Activated CD4-positive, alpha-beta T cell treated with anti-CD3 and anti-CD28 coated beads, Interleukin-2, amount 50 U/mL, for 4 hours (primary cell): ENCODE data around the gene TFR2.

Experiments
- DNase-seq, 2 experiments: peaks; one replicate each; pipeline ENCODE4 v3.0.0-alpha.2; 2020

Gene TFR2

DNA sequence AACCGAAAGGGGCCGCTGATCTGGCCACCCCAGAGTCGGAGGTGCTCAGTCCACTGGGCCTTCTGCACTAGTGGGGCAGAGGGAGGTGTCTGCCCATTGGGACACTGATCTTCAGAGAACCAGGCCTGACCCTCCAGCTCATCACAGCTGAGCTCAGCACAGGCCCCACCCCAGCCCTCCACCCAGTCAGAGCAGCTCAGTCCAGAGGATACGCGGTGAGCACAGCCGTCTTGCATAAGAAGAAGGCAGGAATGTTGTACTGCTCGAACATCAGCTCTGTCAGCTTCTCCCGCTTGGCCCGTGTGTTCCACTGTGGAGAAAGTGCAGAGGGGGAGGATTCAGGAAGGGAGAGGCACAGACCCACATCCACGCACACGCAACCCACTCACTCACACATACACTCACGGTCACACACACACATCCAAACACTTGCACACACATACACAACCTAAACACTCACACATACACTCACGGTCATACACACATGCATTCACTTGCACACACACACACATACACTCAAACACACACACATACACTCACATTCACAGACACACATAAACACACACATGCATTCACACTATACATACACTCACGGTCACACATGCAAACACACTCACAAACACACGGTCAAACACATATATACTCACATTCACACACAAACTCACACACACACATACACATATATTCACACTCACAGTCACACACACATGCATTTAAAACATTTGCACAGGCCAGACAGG, 8.6 kb upstream of the TFR2 start:
- DNase-seq = no peak

DNA sequence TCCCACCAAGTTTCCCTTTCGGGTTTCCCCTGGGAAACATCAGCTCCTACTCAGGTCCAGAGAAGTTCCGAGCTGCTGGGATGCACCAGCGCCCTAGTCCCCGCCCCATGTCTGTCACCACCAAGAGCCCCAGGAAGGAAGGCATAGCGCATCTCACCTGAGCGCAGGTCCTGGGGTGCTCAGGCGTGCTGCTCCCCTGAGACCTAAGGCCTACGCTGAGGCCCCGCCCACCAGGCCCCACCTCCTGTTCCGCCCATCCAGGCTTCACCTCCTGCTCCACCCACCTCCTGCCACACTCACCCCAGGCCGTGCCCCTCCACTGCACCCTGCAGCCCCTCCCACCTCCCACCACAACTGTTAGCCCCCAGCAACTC, 1.2 kb upstream of the TFR2 start:
- DNase-seq = no peak

- no peak for DNase-seq
Measured at GRCh38 chr7:100641860-100642533, 645 bp upstream of the TFR2 start.

GRCh38 chr7:100640517-100641440, 573 bp downstream of the TFR2 start:
- no peak for DNase-seq

- no peak for DNase-seq
Measured at GRCh38 chr7:100639995-100640516, 1.3 kb downstream of the TFR2 start.

- DNase-seq = peak; percentile 39 to 40
Measured at GRCh38 chr7:100632951-100633717, 8.2 kb downstream of the TFR2 start.

GRCh38 chr7:100630066-100630465, 11.3 kb downstream of the TFR2 start:
- no peak for DNase-seq

DNA sequence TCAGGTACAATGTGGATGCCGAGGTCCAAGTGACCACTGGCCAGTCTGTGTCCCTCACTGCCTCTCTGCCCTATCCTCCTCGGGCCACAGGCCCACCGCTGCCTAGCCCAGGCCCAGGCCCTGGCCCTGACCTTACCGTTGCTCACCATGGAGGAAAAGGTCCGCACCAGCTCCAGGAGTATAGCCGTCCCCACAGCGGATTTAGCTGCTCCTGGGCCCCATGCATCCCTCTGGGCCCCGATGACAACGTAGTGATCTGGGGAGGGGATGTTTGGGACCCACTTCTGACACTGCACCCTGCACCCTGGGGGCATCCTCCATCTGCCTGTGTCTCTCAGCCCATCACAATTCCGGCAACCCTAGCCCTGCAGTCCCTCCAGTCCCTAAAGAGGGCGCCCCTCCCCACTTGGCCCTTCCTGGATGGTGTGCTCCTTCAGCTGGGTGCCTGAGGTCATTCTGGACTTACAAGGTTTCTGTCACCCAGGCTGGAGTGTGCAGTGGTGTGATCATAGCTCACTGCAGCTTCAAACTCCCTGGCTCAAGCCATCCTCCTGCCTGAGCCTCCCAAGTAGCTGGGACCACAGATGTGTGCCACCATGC, 12.1 kb downstream of the TFR2 start:
- DNase-seq = no peak

DNA sequence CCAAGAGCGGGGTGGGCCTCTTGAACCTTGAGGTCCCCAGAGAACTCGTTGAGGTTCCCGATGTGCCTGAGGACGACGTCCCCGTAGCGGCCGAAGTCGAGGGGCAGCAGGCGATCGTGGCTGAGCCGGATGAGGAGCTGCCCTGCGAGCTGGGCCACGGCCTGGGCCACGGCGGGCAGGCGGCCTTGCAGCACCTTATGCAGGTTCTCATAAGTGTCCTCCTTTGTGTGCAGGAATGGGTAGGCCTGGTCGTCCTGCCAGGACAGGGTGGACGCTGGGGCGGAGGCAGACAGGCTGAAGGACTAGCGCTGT, 14.2 kb downstream of the TFR2 start:
- DNase-seq = no peak

DNA sequence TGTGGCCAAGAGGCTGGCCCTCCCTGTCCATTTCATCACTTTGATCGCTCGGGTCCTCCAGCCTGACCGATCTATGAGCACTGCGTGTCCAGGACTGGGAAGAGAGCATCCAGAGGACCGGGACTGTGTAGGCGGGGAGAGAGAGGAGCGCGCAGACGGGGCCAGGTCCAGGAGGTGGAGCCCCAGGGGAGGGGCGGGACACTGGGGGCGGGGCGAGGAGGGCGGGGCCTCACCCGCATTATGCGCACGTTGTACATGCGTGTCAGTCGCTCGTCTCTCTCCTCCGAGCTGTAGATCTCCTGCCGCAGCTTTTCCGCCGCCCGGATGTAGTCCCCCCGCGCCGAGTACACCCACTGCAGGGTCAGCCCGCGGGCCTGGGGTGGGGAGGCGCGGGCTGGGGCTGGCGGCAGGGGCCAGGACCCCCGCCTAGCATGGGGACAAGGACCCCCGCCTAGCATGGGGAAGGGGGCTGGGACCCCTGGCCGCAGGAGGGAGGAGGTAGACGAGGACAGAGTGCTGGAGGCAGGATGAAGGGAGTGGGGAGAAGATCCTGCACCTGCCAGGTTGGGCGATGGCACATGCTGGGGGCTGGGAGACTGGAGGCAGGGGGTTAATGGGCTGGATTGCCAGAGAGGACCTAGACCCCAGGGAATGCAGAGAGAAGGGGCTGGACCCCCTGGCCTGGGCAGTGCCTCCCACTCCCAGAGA, 14.7 kb downstream of the TFR2 start:
- peak; percentile 87 to 88 for DNase-seq

DNA sequence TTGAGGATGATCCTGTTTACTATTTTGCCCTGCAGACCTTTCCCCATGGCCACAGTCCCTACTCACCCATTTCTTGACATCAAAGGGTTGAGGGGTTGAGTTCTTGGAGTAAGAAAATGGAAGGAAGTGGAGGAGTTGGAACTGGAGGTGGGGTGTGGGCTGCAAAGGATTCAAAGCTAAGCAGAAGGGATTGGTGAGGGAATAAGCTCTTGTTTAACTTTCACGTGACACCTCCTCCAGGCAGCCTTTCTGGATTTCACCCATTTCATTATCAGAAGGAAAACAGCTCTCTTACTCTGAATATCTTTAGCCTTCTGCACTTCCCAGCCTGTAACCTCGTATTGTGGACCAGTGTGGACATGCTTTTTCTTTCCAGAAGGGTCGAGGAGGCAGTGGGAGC, 15.3 kb downstream of the TFR2 start:
- DNase-seq = no peak

- no peak for DNase-seq
Measured at GRCh38 chr7:100623951-100624824, 17.2 kb downstream of the TFR2 start.

GRCh38 chr7:100621554-100621953, 19.8 kb downstream of the TFR2 start:
- DNase-seq = no peak

- no peak for DNase-seq
Measured at GRCh38 chr7:100620804-100621203, 20.5 kb downstream of the TFR2 start.

DNA sequence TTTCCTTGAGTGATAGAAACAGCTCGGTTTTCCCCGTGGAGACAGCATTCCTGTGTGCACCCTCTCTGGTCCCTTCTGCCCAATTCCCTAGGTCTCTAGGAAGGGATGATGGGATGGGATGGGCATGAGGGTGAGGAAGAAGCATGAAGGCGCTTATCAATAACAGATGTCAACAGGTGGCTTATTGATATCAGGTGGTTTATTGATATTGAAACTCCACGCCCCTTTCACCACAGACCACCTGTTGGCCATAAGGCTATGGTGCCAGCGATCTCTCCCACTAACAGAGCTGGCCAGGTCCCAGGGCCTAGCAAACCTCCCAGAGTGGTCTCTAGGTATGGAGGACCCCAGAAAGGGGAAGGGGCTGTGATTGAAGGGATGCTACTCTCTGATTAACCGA, 21.1 kb downstream of the TFR2 start:
- DNase-seq = no peak

DNA sequence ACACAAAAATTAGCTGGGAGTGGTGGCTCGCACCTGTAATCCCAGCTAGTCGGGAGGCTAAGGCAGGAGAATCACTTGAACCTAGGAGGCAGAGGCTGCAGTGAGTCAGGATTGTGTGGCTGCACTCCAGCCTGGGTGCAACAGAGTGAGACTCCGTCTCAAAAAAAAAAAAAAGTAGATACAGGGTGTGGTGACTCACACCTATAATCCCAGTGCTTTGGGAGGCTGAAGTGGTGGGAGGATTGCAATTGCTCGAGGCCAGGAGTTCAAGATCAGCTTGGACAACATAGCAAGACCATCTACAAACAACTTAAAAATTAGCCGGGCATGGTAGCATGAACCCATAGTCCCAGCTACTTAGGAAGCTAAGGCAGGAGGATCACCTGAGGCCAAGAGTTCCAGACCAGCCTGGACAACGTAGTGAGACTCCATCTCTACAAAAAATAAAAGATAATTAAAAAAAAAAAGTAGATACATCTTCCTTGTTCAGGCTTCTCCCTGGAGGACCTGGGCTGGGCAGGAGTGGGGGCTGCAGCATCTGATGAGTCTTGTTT, 27.0 kb downstream of the TFR2 start:
- no peak for DNase-seq

- DNase-seq = no peak
Measured at GRCh38 chr7:100613412-100614175, 27.8 kb downstream of the TFR2 start.

DNA sequence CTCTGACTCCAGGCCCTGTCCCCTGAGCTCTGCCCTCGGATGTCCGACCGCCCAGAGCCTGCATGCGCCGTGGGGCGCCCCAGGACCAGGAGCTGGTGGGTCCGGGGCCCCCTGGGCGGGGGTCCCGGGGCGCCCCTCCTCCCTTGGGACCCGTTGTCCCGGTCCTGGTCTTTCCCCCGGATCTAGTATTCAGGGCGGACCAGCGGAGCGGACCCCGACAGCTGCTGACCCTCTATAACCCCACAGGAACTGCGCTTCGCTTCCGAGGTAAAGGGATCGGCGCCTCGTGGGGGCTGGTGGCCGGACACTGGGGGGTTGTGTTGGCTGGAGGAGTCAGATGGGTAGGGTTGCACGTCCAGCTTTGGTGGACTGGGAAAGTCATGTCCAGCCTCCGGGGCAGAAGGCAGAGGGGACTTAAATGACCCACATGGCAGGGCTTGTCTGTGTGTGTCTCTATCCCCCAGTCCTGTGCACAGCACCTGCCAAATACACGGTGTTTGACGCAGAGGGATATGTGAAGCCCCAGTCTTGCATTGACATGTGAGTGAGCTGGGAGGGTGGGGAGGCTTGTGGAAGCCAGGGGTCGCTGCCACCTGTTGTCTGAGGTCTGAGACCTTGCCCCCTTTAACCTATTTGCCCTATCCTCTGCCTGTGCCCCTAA, 28.5 kb downstream of the TFR2 start:
- no peak for DNase-seq
